GM12872 (cell line): ENCODE measurements around the gene SYNC.

ENCODE experiments used
- TF ChIP-seq, protein P1 (sequence below): IDR thresholded peaks from 3 replicates; pipeline ENCODE4 v1.5.1; 2011; ENCODE audit warnings: low read depth, mild to moderate bottlenecking, low read length, moderate library complexity; ENCODE audit not compliant: insufficient read depth

Gene SYNC

GRCh38 chr1:32639489-32640075 lies 63.0 kb downstream of the SYNC start:
- TF ChIP-seq, protein P1, sequence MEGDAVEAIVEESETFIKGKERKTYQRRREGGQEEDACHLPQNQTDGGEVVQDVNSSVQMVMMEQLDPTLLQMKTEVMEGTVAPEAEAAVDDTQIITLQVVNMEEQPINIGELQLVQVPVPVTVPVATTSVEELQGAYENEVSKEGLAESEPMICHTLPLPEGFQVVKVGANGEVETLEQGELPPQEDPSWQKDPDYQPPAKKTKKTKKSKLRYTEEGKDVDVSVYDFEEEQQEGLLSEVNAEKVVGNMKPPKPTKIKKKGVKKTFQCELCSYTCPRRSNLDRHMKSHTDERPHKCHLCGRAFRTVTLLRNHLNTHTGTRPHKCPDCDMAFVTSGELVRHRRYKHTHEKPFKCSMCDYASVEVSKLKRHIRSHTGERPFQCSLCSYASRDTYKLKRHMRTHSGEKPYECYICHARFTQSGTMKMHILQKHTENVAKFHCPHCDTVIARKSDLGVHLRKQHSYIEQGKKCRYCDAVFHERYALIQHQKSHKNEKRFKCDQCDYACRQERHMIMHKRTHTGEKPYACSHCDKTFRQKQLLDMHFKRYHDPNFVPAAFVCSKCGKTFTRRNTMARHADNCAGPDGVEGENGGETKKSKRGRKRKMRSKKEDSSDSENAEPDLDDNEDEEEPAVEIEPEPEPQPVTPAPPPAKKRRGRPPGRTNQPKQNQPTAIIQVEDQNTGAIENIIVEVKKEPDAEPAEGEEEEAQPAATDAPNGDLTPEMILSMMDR, result no peak

- TF ChIP-seq, protein P1, result no peak
Measured at GRCh38 chr1:32636914-32637645, 65.5 kb downstream of the SYNC start.

- TF ChIP-seq, protein P1, result no peak
Measured at GRCh38 chr1:32635508-32636277, 66.9 kb downstream of the SYNC start.

DNA sequence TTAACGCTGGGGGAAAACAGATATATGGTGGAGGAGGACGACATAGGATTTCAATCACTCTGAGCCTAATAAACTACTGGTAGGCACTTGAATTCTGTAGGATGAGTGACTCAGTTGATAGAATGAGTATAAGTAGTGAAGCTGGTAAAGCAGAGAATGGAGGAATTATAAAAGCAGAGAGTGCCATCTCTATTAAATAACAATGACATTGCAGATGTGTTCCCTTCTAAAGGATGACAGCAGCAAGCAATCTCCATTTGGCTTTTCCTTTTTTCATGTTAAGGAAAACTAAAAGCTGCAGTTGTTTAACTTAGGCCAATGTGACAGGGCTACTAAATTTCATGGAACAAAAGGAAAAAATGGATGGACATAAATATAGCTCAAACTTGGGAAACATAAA lies 69.7 kb downstream of the SYNC start:
- TF ChIP-seq, protein P1, result no peak
